ENCODE data around the gene MARCHF2. TPM values are rescaled to one million over a fixed set of nuclear protein-coding genes. Genes with fewer than 3 reads are reported as not detected.
"Not testable (repeated sequence)": the region's sequence is repeated elsewhere in the genome, so short reads cannot be mapped to it uniquely, and the experiment has no call there.

MARCHF2 gene
- polyA plus RNA-seq, 1 donor from 2014 or later: 67.9 TPM

GRCh38 chr19:8375766-8376165 lies 37.3 kb upstream of the MARCHF2 start:
- H3K27ac ChIP-seq (ENCODE audit: low read length); H3K36me3 ChIP-seq (ENCODE audit: insufficient read depth, low read length); H2AFZ ChIP-seq (ENCODE audit: low read depth, low read length): not testable (repeated sequence)

GRCh38 chr19:8376373-8376974 lies 36.6 kb upstream of the MARCHF2 start:
- not testable (repeated sequence) for H3K9ac ChIP-seq (ENCODE audit: low read length); H3K27ac ChIP-seq (ENCODE audit: low read length); H3K9me2 ChIP-seq (ENCODE audit: insufficient read depth, low read length); H4K20me1 ChIP-seq (ENCODE audit: insufficient read depth); H3K9me3 ChIP-seq (ENCODE audit: low read length); H2AFZ ChIP-seq (ENCODE audit: low read depth, low read length); H3K27me3 ChIP-seq (ENCODE audit: insufficient read depth, low read depth, low read length); H3K79me2 ChIP-seq (replicated peaks; ENCODE audit: insufficient read depth, low read length); H3F3A ChIP-seq (ENCODE audit: insufficient read depth, low read length, poor library complexity, severe bottlenecking); H3K4me3 ChIP-seq (ENCODE audit: low read length); H3K36me3 ChIP-seq (ENCODE audit: insufficient read depth, low read length); H3K4me2 ChIP-seq (ENCODE audit: low read length)

More at GRCh38 chr19:8375766-8376165, 37.3 kb upstream of the MARCHF2 start:
- H4K20me1 ChIP-seq (ENCODE audit: insufficient read depth); H3K9me3 ChIP-seq (ENCODE audit: low read length); H3K9ac ChIP-seq (ENCODE audit: low read length); H3K4me2 ChIP-seq (ENCODE audit: low read length); H3F3A ChIP-seq (ENCODE audit: insufficient read depth, low read length, poor library complexity, severe bottlenecking); H3K79me2 ChIP-seq (replicated peaks; ENCODE audit: insufficient read depth, low read length); H3K9me2 ChIP-seq (ENCODE audit: insufficient read depth, low read length); H3K4me3 ChIP-seq (ENCODE audit: low read length); H3K27me3 ChIP-seq (ENCODE audit: insufficient read depth, low read depth, low read length): not testable (repeated sequence)

- H3K9me2 ChIP-seq (ENCODE audit: insufficient read depth, low read length): no peaks in the 10 kb centered on the region
- H3K9ac ChIP-seq (ENCODE audit: low read length): no peak overlapping the region
- H3F3A ChIP-seq (ENCODE audit: insufficient read depth, low read length, poor library complexity, severe bottlenecking): no peaks in the 10 kb centered on the region
- H4K20me1 ChIP-seq (ENCODE audit: insufficient read depth): no peaks in the 10 kb centered on the region
- no peak overlapping the region for H3K4me2 ChIP-seq (ENCODE audit: low read length)
- no peak overlapping the region for H3K4me3 ChIP-seq (ENCODE audit: low read length)
- no peaks in the 10 kb centered on the region for H3K9me3 ChIP-seq (ENCODE audit: low read length)
- no peaks in the 10 kb centered on the region for H3K36me3 ChIP-seq (ENCODE audit: insufficient read depth, low read length)
- no peaks in the 10 kb centered on the region for H3K27me3 ChIP-seq (ENCODE audit: insufficient read depth, low read depth, low read length)
- no peaks in the 10 kb centered on the region for H3K79me2 ChIP-seq (replicated peaks; ENCODE audit: insufficient read depth, low read length)
- no peak overlapping the region for H3K27ac ChIP-seq (ENCODE audit: low read length)
- no peak overlapping the region for H2AFZ ChIP-seq (ENCODE audit: low read depth, low read length)
- TF ChIP-seq EP300 (conservative IDR thresholded peaks at IDR 0.05; ENCODE audit: poor library complexity, severe bottlenecking): no peak
- no peak for TF ChIP-seq SMC3 (conservative IDR thresholded peaks at IDR 0.05; ENCODE audit: poor library complexity)
- no peak for TF ChIP-seq RAD21 (conservative IDR thresholded peaks at IDR 0.05)
- TF ChIP-seq POLR2AphosphoS5 (IDR thresholded peaks at IDR 0.05): no peak
- no peak for TF ChIP-seq MXI1 (conservative IDR thresholded peaks at IDR 0.05; ENCODE audit: poor library complexity, severe bottlenecking)
- TF ChIP-seq CTCF (IDR thresholded peaks at IDR 0.05; ENCODE audit: poor library complexity, severe bottlenecking): no peak
- no peak for TF ChIP-seq TAF1 (IDR thresholded peaks at IDR 0.05; ENCODE audit: low read depth)
- no peak for TF ChIP-seq EZH2 (IDR thresholded peaks at IDR 0.05; ENCODE audit: borderline replicate concordance, insufficient read depth, low read length, poor library complexity, severe bottlenecking)
- TF ChIP-seq REST (IDR thresholded peaks at IDR 0.05; ENCODE audit: borderline replicate concordance): no peak
Measured at GRCh38 chr19:8377598-8377997, 35.5 kb upstream of the MARCHF2 start.

GRCh38 chr19:8379156-8379891 lies 33.8 kb upstream of the MARCHF2 start:
- not testable (repeated sequence) for H4K20me1 ChIP-seq (ENCODE audit: insufficient read depth); H3F3A ChIP-seq (ENCODE audit: insufficient read depth, low read length, poor library complexity, severe bottlenecking); H3K36me3 ChIP-seq (ENCODE audit: insufficient read depth, low read length); H3K9ac ChIP-seq (ENCODE audit: low read length); H3K4me3 ChIP-seq (ENCODE audit: low read length); H3K9me3 ChIP-seq (ENCODE audit: low read length); H3K9me2 ChIP-seq (ENCODE audit: insufficient read depth, low read length); H3K27ac ChIP-seq (ENCODE audit: low read length); H3K79me2 ChIP-seq (replicated peaks; ENCODE audit: insufficient read depth, low read length); H3K4me2 ChIP-seq (ENCODE audit: low read length); H2AFZ ChIP-seq (ENCODE audit: low read depth, low read length); H3K27me3 ChIP-seq (ENCODE audit: insufficient read depth, low read depth, low read length)

GRCh38 chr19:8384569-8384968 lies 28.5 kb upstream of the MARCHF2 start:
- H3K27me3 ChIP-seq (ENCODE audit: insufficient read depth, low read depth, low read length); H4K20me1 ChIP-seq (ENCODE audit: insufficient read depth); H3K79me2 ChIP-seq (replicated peaks; ENCODE audit: insufficient read depth, low read length); H3K4me2 ChIP-seq (ENCODE audit: low read length); H3K27ac ChIP-seq (ENCODE audit: low read length); H3K4me3 ChIP-seq (ENCODE audit: low read length); H3F3A ChIP-seq (ENCODE audit: insufficient read depth, low read length, poor library complexity, severe bottlenecking); H2AFZ ChIP-seq (ENCODE audit: low read depth, low read length); H3K9me2 ChIP-seq (ENCODE audit: insufficient read depth, low read length); H3K36me3 ChIP-seq (ENCODE audit: insufficient read depth, low read length); H3K9me3 ChIP-seq (ENCODE audit: low read length); H3K9ac ChIP-seq (ENCODE audit: low read length): not testable (repeated sequence)

Data from neural cell (in vitro differentiated cells).